ENCODE data around the gene ITGB5. TPM values are rescaled to one million over a fixed set of nuclear protein-coding genes. Genes with fewer than 3 reads are reported as not detected.

ITGB5 gene
- total RNA-seq, 1 experiment from 2014 or later: 67.2 TPM

- intact Hi-C loops (cut with micrococcal nuclease): loop anchor here (1.0 to 2.0 kb wide), 6 partner anchors 17 to 91 kb away; no protein-coding TSS in a partner anchor
- Histone ChIP-seq H3K4me2 (ENCODE audit: low read length) (no peak overlapping the region), H4K20me1 (ENCODE audit: low read length) (0 out of 2 replicates have a peak, but pooled peaks cover 4% of the 10 kb centered on the region), H3K27ac (ENCODE audit: low read length) (peak overlapping the region; percentile 45; the same call in 1 of the 2 replicates), H3K9me2 (replicated peaks; ENCODE audit: low read length) (no peaks in the 10 kb centered on the region), H3K4me1 (ENCODE audit: insufficient read depth, low read length) (peaks cover 34% of the 10 kb centered on the region), H3K27me3 (ENCODE audit: low read length) (no peaks in the 10 kb centered on the region), H2AFZ (ENCODE audit: low read length) (no peak overlapping the region), H3K36me3 (ENCODE audit: low read depth, low read length) (no peaks in the 10 kb centered on the region), H3K4me3 (ENCODE audit: low read length) (no peak overlapping the region), H3K9me3 (ENCODE audit: low read length) (no peaks in the 10 kb centered on the region), H3K79me2 (ENCODE audit: low read length) (peaks cover 15% of the 10 kb centered on the region; the same call in 1 of the 2 replicates), H3K9ac (ENCODE audit: low read length) (no peak overlapping the region), H3F3A (ENCODE audit: low read length, unreplicated experiment) (no peaks in the 10 kb centered on the region)
- CTCF ChIA-PET: no interaction called here
- POLR2A ChIA-PET (ENCODE audit: unreplicated experiment): no interaction called here
- no peak for ATAC-seq
- DNase-seq: no peak
- TF ChIP-seq EZH2phosphoT487 (IDR thresholded peaks at IDR 0.05; ENCODE audit: borderline replicate concordance, low read length) (no peak), EZH2 (IDR thresholded peaks at IDR 0.05; ENCODE audit: low read length, unreplicated experiment) (no peak), CTCF (conservative IDR thresholded peaks at IDR 0.05; ENCODE audit: low read depth, low read length) (no peak)
- BruUV-seq (replicated peaks): no TSS peak
Observed at GRCh38 chr3:124877674-124878073, 9.5 kb downstream of the ITGB5 start.

GRCh38 chr3:124876401-124876878, 10.7 kb downstream of the ITGB5 start:
- intact Hi-C loops (cut with micrococcal nuclease): no loop called here
- DNase-seq (no peak), ATAC-seq (no peak)
- peaks cover 27% of the 10 kb centered on the region for H3K4me1 ChIP-seq (ENCODE audit: insufficient read depth, low read length)
- ChIA-PET POLR2A (ENCODE audit: unreplicated experiment) (no interaction called here), CTCF (no interaction called here)
- H3K9me3 ChIP-seq (ENCODE audit: low read length): no peaks in the 10 kb centered on the region
- no peak overlapping the region for H3K27ac ChIP-seq (ENCODE audit: low read length)
- no peaks in the 10 kb centered on the region for H3K9me2 ChIP-seq (replicated peaks; ENCODE audit: low read length)
- no peak overlapping the region for H2AFZ ChIP-seq (ENCODE audit: low read length)
- no peak overlapping the region for H3K4me3 ChIP-seq (ENCODE audit: low read length)
- no peaks in the 10 kb centered on the region for H3F3A ChIP-seq (ENCODE audit: low read length, unreplicated experiment)
- BruUV-seq (replicated peaks): no TSS peak
- H3K4me2 ChIP-seq (ENCODE audit: low read length): no peak overlapping the region
- TF ChIP-seq CTCF (conservative IDR thresholded peaks at IDR 0.05; ENCODE audit: low read depth, low read length): no peak
- no peaks in the 10 kb centered on the region for H3K27me3 ChIP-seq (ENCODE audit: low read length)
- H4K20me1 ChIP-seq (ENCODE audit: low read length): 0 out of 2 replicates have a peak, but pooled peaks cover 4% of the 10 kb centered on the region
- no peak overlapping the region for H3K9ac ChIP-seq (ENCODE audit: low read length)
- H3K79me2 ChIP-seq (ENCODE audit: low read length): peaks cover 12% of the 10 kb centered on the region; the same call in 1 of the 2 replicates
- H3K36me3 ChIP-seq (ENCODE audit: low read depth, low read length): no peaks in the 10 kb centered on the region

GRCh38 chr3:124873226-124873625, 13.9 kb downstream of the ITGB5 start:
- Histone ChIP-seq H3K27me3 (ENCODE audit: low read length) (no peaks in the 10 kb centered on the region), H3K27ac (ENCODE audit: low read length) (no peak overlapping the region), H3K9me3 (ENCODE audit: low read length) (no peaks in the 10 kb centered on the region), H3K36me3 (ENCODE audit: low read depth, low read length) (no peaks in the 10 kb centered on the region), H3K9ac (ENCODE audit: low read length) (no peak overlapping the region), H3F3A (ENCODE audit: low read length, unreplicated experiment) (no peaks in the 10 kb centered on the region), H3K4me1 (ENCODE audit: insufficient read depth, low read length) (peaks cover 10% of the 10 kb centered on the region), H3K9me2 (replicated peaks; ENCODE audit: low read length) (no peaks in the 10 kb centered on the region), H2AFZ (ENCODE audit: low read length) (no peak overlapping the region), H3K4me2 (ENCODE audit: low read length) (no peak overlapping the region), H3K79me2 (ENCODE audit: low read length) (peaks cover 8% of the 10 kb centered on the region; the same call in 1 of the 2 replicates), H4K20me1 (ENCODE audit: low read length) (no peaks in the 10 kb centered on the region), H3K4me3 (ENCODE audit: low read length) (no peak overlapping the region)
- TF ChIP-seq CTCF (conservative IDR thresholded peaks at IDR 0.05; ENCODE audit: low read depth, low read length) (no peak), EZH2 (IDR thresholded peaks at IDR 0.05; ENCODE audit: low read length, unreplicated experiment) (no peak), EZH2phosphoT487 (IDR thresholded peaks at IDR 0.05; ENCODE audit: borderline replicate concordance, low read length) (no peak)
- BruUV-seq (replicated peaks): no TSS peak
- ATAC-seq (no peak), DNase-seq (no peak)
- ChIA-PET CTCF (no interaction called here), POLR2A (ENCODE audit: unreplicated experiment) (no interaction called here)
- intact Hi-C loops (cut with micrococcal nuclease): no loop called here
